HG03457 (cell line): ENCODE measurements around the gene ZNF280D.
"Not testable (repeated sequence)": the region's sequence is repeated elsewhere in the genome, so short reads cannot be mapped to it uniquely, and the experiment has no call there.

Source experiments
- ATAC-seq: cut with Tn5 transposase; IDR thresholded peaks from one replicate; pipeline ENCODE4 v1.9.1; 2021; ENCODE audit warnings: moderate number of reproducible peaks; ENCODE audit not compliant: unreplicated experiment

Gene ZNF280D

GRCh38 chr15:56733136-56734012 lies at the start of gene ZNF280D:
Gene ZNF280D (minus strand): TSS chr15:56733509. CDS start chr15:56707109, 26,400 bp downstream.
- ATAC-seq = peak; percentile 76

GRCh38 chr15:56782306-56782705 lies 49.0 kb upstream of the ZNF280D start:
- ATAC-seq = no peak

- ATAC-seq = no peak
Measured at GRCh38 chr15:56781666-56782065, 48.4 kb upstream of the ZNF280D start.

GRCh38 chr15:56780102-56780725 lies 46.9 kb upstream of the ZNF280D start:
- ATAC-seq = not testable (repeated sequence)

GRCh38 chr15:56779449-56779848 lies 46.1 kb upstream of the ZNF280D start:
- not testable (repeated sequence) for ATAC-seq

GRCh38 chr15:56778761-56779160 lies 45.5 kb upstream of the ZNF280D start:
- ATAC-seq = no peak

- no peak for ATAC-seq
Measured at GRCh38 chr15:56776839-56777238, 43.5 kb upstream of the ZNF280D start.

GRCh38 chr15:56775641-56776040 lies 42.3 kb upstream of the ZNF280D start:
- no peak for ATAC-seq

- ATAC-seq = no peak
Measured at GRCh38 chr15:56774356-56774755, 41.0 kb upstream of the ZNF280D start.

GRCh38 chr15:56772868-56773639 lies 39.7 kb upstream of the ZNF280D start:
- no peak for ATAC-seq

GRCh38 chr15:56770173-56770572 lies 36.9 kb upstream of the ZNF280D start:
- no peak for ATAC-seq

- ATAC-seq = no peak
Measured at GRCh38 chr15:56767315-56767714, 34.0 kb upstream of the ZNF280D start.

GRCh38 chr15:56765251-56765650 lies 31.9 kb upstream of the ZNF280D start:
- ATAC-seq = no peak

- ATAC-seq = no peak
Measured at GRCh38 chr15:56763141-56763895, 30.0 kb upstream of the ZNF280D start.

- ATAC-seq = no peak
Measured at GRCh38 chr15:56760186-56760585, 26.9 kb upstream of the ZNF280D start.

- ATAC-seq = no peak
Measured at GRCh38 chr15:56759450-56759845, 26.1 kb upstream of the ZNF280D start.

GRCh38 chr15:56758770-56759449 lies 25.6 kb upstream of the ZNF280D start:
- no peak for ATAC-seq

- ATAC-seq = no peak
Measured at GRCh38 chr15:56757875-56758274, 24.6 kb upstream of the ZNF280D start.

GRCh38 chr15:56754772-56755370 lies 21.6 kb upstream of the ZNF280D start:
- ATAC-seq = no peak

GRCh38 chr15:56752986-56753385 lies 19.7 kb upstream of the ZNF280D start:
- ATAC-seq = no peak
